Effector memory CD4-positive, alpha-beta T cell (primary cell): ENCODE results near the gene CRYGA.
"Not testable (repeated sequence)": the region's sequence is repeated elsewhere in the genome, so short reads cannot be mapped to it uniquely, and the experiment has no call there.

Experiments
- DNase-seq, 3 donors: peaks; one replicate each; pipeline ENCODE4 v3.0.0-alpha.2; 2020
- H3K27ac ChIP-seq: 2 replicates; pipeline ENCODE4 v1.7.0; 2013; ENCODE audit warnings: mild to moderate bottlenecking, low read length, moderate library complexity; ENCODE audit not compliant: insufficient read depth, poor library complexity, severe bottlenecking
- H3K27me3 ChIP-seq: replicated peaks from 2 replicates; pipeline ENCODE4 v1.7.0; 2013; ENCODE audit warnings: mild to moderate bottlenecking, low read length; ENCODE audit not compliant: insufficient read depth, control insufficient read depth, poor library complexity, severe bottlenecking
- H3K36me3 ChIP-seq: 2 replicates; pipeline ENCODE4 v1.7.0; 2013; ENCODE audit warnings: mild to moderate bottlenecking, low read length, moderate library complexity; ENCODE audit not compliant: control insufficient read depth, insufficient read depth
- H3K4me1 ChIP-seq: 2 replicates; pipeline ENCODE4 v1.7.0; 2013; ENCODE audit warnings: low read length, mild to moderate bottlenecking; ENCODE audit not compliant: control insufficient read depth, insufficient read depth, poor library complexity, severe bottlenecking
- H3K4me3 ChIP-seq: 2 replicates; pipeline ENCODE4 v1.7.0; 2013; ENCODE audit warnings: low read length, low read depth, mild to moderate bottlenecking; ENCODE audit not compliant: insufficient read depth, poor library complexity, severe bottlenecking
- H3K9me3 ChIP-seq: 2 replicates; pipeline ENCODE4 v1.7.0; 2013; ENCODE audit warnings: mild to moderate bottlenecking, low read length, moderate library complexity; ENCODE audit not compliant: control insufficient read depth

Gene CRYGA

DNA sequence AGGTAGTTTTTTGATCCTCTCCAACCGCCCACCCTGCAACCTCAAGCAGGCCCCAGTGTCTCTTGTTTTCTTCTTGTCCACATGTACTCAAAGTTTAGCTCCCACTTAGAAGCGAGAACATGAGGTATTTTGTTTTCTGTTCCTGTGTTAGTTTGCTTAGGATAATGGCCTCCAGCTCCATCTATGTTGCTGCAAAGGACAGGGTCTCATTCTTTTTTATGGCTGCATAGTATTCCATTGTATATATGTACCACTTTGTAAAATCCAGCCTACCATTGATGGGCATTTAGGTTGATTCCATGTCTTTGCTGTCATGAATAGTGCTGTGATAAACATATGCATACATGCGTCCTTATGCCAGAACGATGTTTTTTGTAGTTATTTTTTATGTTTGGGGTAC is 36.3 kb downstream of the CRYGA start:
- H3K4me3 ChIP-seq: no peak overlapping the region
- H3K4me1 ChIP-seq: no peaks in the 10 kb centered on the region
- DNase-seq: no peak
- no peaks in the 10 kb centered on the region for H3K36me3 ChIP-seq
- no peaks in the 10 kb centered on the region for H3K9me3 ChIP-seq
- H3K27me3 ChIP-seq: no peaks in the 10 kb centered on the region
- H3K27ac ChIP-seq: no peak overlapping the region

DNA sequence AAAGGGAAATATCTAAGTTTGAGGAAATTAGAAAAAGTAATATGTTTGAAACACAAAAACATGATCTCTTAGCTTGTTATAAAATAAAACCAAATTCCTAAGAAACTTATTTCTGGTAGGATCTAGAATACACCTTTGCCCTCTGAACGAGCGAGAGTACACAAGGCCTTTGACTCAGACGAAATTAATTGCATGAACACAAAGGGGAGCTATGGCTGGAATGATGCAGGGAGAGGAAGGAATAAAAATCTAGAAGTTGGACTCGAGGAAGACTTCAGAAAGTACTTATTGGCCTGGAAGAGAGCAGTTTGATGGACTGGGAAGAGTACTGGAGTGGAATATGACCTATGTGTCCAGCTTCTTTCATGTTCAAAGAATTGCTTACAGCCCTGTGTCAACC is 38.1 kb downstream of the CRYGA start:
- H3K36me3 ChIP-seq: no peaks in the 10 kb centered on the region
- no peak overlapping the region for H3K27ac ChIP-seq
- no peak overlapping the region for H3K4me3 ChIP-seq
- no peak for DNase-seq
- H3K4me1 ChIP-seq: no peaks in the 10 kb centered on the region
- H3K27me3 ChIP-seq: no peaks in the 10 kb centered on the region
- no peaks in the 10 kb centered on the region for H3K9me3 ChIP-seq

DNA sequence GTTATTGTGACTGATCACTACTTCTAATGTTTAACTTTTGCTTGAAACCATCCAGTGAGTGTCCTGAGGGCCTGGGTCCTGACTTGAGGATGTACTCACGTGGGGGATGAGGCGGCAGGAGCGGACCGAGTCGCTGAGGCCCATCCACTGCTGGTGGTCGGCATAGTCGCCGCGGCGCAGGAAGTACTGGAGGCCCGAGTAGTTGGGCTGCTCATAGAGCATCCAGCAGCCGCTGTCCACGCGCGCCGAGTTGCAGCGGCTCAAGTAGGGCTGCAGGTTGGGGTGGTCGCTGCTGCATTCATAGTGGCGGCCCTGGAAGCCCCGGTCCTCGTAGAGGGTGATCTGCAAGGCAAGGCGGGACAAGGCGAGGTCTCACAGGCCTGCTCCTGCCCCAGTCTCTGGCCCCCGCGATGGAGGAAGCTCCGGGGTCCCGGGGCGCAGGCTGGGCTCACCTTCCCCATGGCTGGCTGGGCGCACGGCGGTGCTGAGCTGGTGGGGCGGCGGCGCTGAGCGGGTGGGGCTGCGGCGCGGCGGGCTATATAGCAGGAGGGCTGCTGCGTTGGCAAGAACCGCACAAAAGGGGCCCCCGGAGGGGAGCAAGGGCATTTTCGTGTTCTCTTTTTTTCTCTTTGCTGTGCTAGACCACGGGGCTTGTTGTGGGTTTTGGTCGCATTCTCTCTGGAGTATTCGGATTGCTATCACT is 39.2 kb downstream of the CRYGA start, which contains the start of gene CRYGD:
Gene CRYGD (minus strand): TSS at position 512 of the 703 bp plus-strand sequence. CDS start 51 bp downstream, at position 461.
- H3K4me3 ChIP-seq, DNase-seq: not testable (repeated sequence)

DNA sequence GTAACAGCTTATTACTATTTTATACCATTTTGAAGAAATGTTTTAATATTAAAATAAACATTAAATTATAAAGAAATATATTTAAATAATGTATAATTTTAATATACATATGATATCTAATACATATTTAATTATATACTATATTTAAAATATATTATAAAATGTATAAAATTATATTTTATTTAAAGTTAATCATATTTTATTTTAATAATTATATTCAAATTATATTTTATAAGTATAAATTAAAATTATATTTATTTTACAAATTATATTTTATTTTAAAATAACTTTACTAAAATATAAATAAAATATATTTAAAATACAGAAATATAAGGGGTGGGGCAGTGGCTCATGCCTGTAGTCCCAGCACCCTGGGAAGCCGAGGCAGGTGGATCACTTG is 41.1 kb downstream of the CRYGA start:
- H3K4me1 ChIP-seq: no peaks in the 10 kb centered on the region
- no peaks in the 10 kb centered on the region for H3K27me3 ChIP-seq
- no peak for DNase-seq
- no peak overlapping the region for H3K4me3 ChIP-seq
- no peak overlapping the region for H3K27ac ChIP-seq
- H3K36me3 ChIP-seq: no peaks in the 10 kb centered on the region
- no peaks in the 10 kb centered on the region for H3K9me3 ChIP-seq

More for the DNA sequence above, 39.2 kb downstream of the CRYGA start, which contains the start of gene CRYGD:
- not testable (repeated sequence) for H3K4me1 ChIP-seq, H3K27me3 ChIP-seq, H3K9me3 ChIP-seq, H3K27ac ChIP-seq, H3K36me3 ChIP-seq

DNA sequence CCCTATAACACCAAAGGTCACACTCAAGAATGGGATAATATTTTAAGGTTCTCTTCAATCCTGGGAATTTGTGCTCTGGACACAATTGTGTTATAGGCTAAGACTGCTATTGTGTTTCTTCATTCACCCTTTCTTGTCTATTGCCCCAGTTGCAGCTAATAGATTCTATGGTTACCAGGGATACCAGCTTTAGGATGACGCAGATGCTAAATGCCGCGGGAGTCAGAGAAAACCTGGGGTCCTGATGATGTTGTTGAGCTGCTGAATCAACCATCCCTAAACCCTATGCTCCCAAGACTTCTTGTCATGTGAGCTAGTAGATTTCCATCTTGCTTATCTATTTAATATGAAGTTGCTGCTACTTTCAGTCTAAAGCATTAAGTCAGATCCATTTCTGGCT is 44.5 kb downstream of the CRYGA start:
- Histone ChIP-seq H3K4me3 (no peak overlapping the region), H3K27me3 (no peaks in the 10 kb centered on the region), H3K27ac (no peak overlapping the region), H3K4me1 (no peaks in the 10 kb centered on the region), H3K36me3 (no peaks in the 10 kb centered on the region), H3K9me3 (no peaks in the 10 kb centered on the region)
- DNase-seq: no peak

DNA sequence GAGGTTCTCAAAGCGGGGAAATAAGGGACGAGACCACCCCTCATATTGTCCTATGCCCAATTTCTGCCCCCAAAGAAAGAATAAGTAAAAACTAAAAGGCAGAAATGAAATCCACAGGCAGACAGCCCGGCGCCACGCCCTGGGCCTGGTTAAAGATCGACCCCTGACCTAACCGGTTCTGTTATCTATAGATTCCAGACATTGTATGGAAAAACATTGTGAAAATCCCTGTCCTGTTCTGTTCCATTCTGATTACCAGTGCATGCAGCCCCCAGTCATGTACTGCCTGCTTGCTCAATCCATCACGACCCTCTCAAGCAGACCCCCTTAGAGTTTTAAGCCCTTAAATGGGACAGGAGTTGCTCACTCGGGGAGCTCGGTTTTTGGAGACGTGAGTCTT is 46.0 kb downstream of the CRYGA start:
- not testable (repeated sequence) for H3K27me3 ChIP-seq, H3K9me3 ChIP-seq, H3K4me3 ChIP-seq, H3K4me1 ChIP-seq, H3K36me3 ChIP-seq, H3K27ac ChIP-seq, DNase-seq

DNA sequence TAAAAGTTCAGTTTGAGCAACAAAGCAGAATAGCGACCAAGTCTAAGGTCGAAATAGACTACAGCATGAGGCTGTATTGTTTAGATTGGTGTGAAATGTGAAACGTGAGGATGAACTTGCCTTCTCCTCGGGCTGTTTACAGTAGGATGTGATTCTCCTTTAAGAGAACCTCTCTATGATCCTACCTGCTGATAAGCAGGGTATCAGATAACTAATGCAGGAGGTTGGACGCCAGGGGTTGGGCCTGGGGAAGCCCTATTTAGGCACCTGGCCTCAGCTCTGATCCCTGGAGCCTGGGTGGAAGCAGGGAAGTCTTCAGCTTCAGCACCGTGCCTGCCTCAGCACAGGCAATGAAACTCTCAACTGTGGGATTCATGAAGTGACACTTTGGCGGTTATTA is 50.4 kb downstream of the CRYGA start:
- Histone ChIP-seq H3K27ac (no peak overlapping the region), H3K4me1 (no peaks in the 10 kb centered on the region), H3K4me3 (no peak overlapping the region), H3K9me3 (no peaks in the 10 kb centered on the region), H3K27me3 (no peaks in the 10 kb centered on the region), H3K36me3 (no peaks in the 10 kb centered on the region)
- DNase-seq: no peak

DNA sequence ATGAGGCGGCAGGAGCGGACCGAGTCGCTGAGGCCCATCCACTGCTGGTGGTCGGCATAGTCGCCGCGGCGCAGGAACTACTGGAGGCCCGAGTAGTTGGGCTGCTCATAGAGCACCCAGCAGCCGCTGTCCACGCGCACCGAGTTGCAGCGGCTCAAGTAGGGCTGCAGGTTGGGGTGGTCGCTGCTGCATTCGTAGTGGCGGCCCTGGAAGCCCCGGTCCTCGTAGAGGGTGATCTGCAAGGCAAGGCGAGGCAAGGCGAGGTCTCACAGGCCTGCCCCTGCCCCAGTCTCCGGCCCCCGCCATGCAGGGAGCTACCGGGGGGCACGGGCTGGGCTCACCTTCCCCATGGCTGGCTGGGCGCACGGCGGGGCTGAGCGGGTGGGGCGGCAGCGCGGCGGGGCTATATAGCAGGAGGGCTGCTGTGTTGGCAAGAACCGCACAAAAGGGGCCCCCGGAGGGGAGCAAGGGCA is 51.1 kb downstream of the CRYGA start:
- not testable (repeated sequence) for H3K4me1 ChIP-seq, H3K36me3 ChIP-seq, DNase-seq, H3K27ac ChIP-seq, H3K4me3 ChIP-seq, H3K27me3 ChIP-seq, H3K9me3 ChIP-seq
